Measurements from ENCODE around the gene SMG5.

SMG5 gene

GRCh38 chr1:156293895-156294294 lies 11.3 kb upstream of the SMG5 start:
- Histone ChIP-seq H3K9ac (ENCODE audit: low read depth, low read length) (no peak overlapping the region), H3K36me3 (ENCODE audit: control insufficient read depth, insufficient read depth, low read length) (peaks cover 8% of the 10 kb centered on the region), H3K4me1 (ENCODE audit: control insufficient read depth, insufficient read depth, low read length) (no peaks in the 10 kb centered on the region), H3K4me3 (ENCODE audit: low read depth, low read length) (no peak overlapping the region), H3K27me3 (ENCODE audit: control insufficient read depth, insufficient read depth, low read length) (no peaks in the 10 kb centered on the region), H3K9me3 (ENCODE audit: control insufficient read depth, insufficient read depth, low read length) (no peaks in the 10 kb centered on the region)

DNA sequence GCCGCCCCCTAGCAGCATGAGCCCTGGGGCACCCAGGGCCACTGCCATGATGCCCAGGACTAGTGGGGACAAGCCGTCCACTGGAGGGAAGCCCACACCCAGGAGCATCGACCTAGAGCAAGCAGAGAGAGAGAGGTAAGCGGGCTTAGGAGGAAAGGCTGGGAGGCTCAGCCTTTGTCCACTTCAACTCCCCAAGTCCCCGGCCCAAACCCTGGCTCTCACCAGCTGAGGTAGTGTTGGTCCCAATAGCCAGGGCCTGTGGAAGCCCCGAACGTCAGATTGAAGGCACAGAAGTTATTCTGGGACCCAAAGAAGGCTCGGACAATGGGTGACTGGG lies 10.4 kb upstream of the SMG5 start:
- peaks cover 8% of the 10 kb centered on the region for H3K36me3 ChIP-seq (ENCODE audit: control insufficient read depth, insufficient read depth, low read length)
- H3K9ac ChIP-seq (ENCODE audit: low read depth, low read length): no peak overlapping the region
- H3K4me3 ChIP-seq (ENCODE audit: low read depth, low read length): no peak overlapping the region
- no peaks in the 10 kb centered on the region for H3K4me1 ChIP-seq (ENCODE audit: control insufficient read depth, insufficient read depth, low read length)
- H3K27me3 ChIP-seq (ENCODE audit: control insufficient read depth, insufficient read depth, low read length): no peaks in the 10 kb centered on the region
- no peaks in the 10 kb centered on the region for H3K9me3 ChIP-seq (ENCODE audit: control insufficient read depth, insufficient read depth, low read length)

GRCh38 chr1:156291226-156292061 lies 8.8 kb upstream of the SMG5 start:
- Histone ChIP-seq H3K9ac (ENCODE audit: low read depth, low read length) (peak overlapping the region; percentile 88), H3K27me3 (ENCODE audit: control insufficient read depth, insufficient read depth, low read length) (no peaks in the 10 kb centered on the region), H3K4me3 (ENCODE audit: low read depth, low read length) (peak overlapping the region; percentile 92), H3K36me3 (ENCODE audit: control insufficient read depth, insufficient read depth, low read length) (peaks cover 8% of the 10 kb centered on the region), H3K4me1 (ENCODE audit: control insufficient read depth, insufficient read depth, low read length) (no peaks in the 10 kb centered on the region), H3K9me3 (ENCODE audit: control insufficient read depth, insufficient read depth, low read length) (no peaks in the 10 kb centered on the region)

DNA sequence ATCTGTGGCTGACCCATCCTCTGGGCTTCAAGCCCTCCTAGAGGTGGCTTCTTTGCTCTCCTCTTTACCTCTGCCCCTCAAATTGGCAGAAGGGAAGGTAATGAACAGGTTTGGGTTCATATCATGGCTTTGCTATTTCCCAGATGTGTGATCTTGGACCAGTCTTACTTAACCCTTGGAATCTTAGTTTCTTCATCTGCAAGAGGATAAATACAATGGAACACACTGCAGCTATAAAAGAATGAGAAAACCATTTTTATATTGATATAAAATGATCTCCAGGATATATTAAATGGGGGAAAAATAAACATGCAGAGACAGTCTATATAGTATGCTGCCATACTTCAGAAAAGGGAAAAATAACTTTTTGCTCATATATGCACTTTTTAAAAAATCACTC lies 7.2 kb upstream of the SMG5 start:
- H3K36me3 ChIP-seq (ENCODE audit: control insufficient read depth, insufficient read depth, low read length): peaks cover 12% of the 10 kb centered on the region
- H3K4me1 ChIP-seq (ENCODE audit: control insufficient read depth, insufficient read depth, low read length): no peaks in the 10 kb centered on the region
- H3K4me3 ChIP-seq (ENCODE audit: low read depth, low read length): no peak overlapping the region
- H3K9ac ChIP-seq (ENCODE audit: low read depth, low read length): no peak overlapping the region
- no peaks in the 10 kb centered on the region for H3K9me3 ChIP-seq (ENCODE audit: control insufficient read depth, insufficient read depth, low read length)
- H3K27me3 ChIP-seq (ENCODE audit: control insufficient read depth, insufficient read depth, low read length): no peaks in the 10 kb centered on the region

DNA sequence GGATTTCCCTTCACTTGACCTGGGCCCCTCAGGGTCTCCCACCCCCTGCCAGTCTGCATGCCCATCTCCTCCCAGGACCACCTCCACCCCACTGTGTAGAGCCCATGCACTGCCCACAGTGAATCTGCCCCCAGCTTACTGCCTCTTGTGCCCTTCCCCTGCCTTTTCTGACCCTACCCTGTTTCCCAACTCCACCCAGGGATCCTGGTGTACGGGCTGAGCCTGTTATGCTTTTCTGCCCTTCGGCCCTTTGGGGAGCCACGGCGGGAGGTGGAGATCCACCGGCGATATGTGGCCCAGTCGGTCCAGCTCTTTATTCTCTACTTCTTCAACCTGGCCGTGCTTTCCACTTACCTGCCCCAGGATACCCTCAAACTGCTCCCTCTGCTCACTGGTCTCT lies 3.4 kb upstream of the SMG5 start:
- Histone ChIP-seq H3K27me3 (ENCODE audit: control insufficient read depth, insufficient read depth, low read length) (no peaks in the 10 kb centered on the region), H3K9ac (ENCODE audit: low read depth, low read length) (no peak overlapping the region), H3K4me1 (ENCODE audit: control insufficient read depth, insufficient read depth, low read length) (peaks cover 10% of the 10 kb centered on the region), H3K36me3 (ENCODE audit: control insufficient read depth, insufficient read depth, low read length) (peaks cover 6% of the 10 kb centered on the region), H3K4me3 (ENCODE audit: low read depth, low read length) (no peak overlapping the region), H3K9me3 (ENCODE audit: control insufficient read depth, insufficient read depth, low read length) (no peaks in the 10 kb centered on the region)

DNA sequence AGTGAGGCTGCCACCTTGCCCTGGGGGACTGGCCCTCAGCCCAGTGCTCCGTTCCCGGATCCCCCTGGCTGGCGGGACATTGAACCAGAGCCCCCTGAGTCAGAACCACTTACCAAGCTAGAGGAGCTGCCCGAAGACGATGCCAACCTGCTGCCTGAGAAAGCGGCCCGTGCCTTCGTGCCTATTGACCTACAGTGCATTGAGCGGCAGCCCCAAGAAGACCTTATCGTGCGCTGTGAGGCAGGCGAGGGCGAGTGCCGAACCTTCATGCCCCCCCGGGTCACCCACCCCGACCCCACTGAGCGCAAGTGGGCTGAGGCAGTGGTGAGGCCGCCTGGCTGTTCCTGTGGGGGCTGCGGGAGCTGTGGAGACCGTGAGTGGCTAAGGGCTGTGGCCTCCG lies 2.8 kb upstream of the SMG5 start:
- Histone ChIP-seq H3K4me1 (ENCODE audit: control insufficient read depth, insufficient read depth, low read length) (peaks cover 10% of the 10 kb centered on the region), H3K9me3 (ENCODE audit: control insufficient read depth, insufficient read depth, low read length) (no peaks in the 10 kb centered on the region), H3K36me3 (ENCODE audit: control insufficient read depth, insufficient read depth, low read length) (peaks cover 6% of the 10 kb centered on the region), H3K27me3 (ENCODE audit: control insufficient read depth, insufficient read depth, low read length) (no peaks in the 10 kb centered on the region), H3K9ac (ENCODE audit: low read depth, low read length) (no peak overlapping the region), H3K4me3 (ENCODE audit: low read depth, low read length) (no peak overlapping the region)

- H3K27me3 ChIP-seq (ENCODE audit: control insufficient read depth, insufficient read depth, low read length): no peaks in the 10 kb centered on the region
- no peaks in the 10 kb centered on the region for H3K9me3 ChIP-seq (ENCODE audit: control insufficient read depth, insufficient read depth, low read length)
- no peak overlapping the region for H3K4me3 ChIP-seq (ENCODE audit: low read depth, low read length)
- peaks cover 9% of the 10 kb centered on the region for H3K36me3 ChIP-seq (ENCODE audit: control insufficient read depth, insufficient read depth, low read length)
- H3K9ac ChIP-seq (ENCODE audit: low read depth, low read length): no peak overlapping the region
- H3K4me1 ChIP-seq (ENCODE audit: control insufficient read depth, insufficient read depth, low read length): peaks cover 10% of the 10 kb centered on the region
Observed at GRCh38 chr1:156284757-156285156, 2.1 kb upstream of the SMG5 start.

DNA sequence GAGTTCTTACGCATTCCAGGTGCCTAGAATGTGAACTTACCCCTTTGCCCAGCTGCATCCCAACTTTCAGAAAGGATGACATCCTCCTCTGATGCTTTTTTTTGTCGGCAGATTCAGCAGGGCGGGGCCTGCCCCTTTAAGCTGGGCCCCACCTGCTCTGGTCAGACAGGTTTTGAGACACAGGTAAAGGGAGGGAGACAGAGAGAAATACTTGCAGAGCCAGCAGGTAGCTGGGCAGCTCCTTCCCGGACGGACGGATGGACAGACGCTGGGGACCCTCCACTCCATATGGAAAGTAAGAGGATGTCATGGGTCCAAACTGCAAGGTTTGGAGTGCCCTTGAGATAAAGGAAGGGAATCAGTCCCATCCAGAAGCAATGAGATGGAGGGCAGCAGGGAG lies 1.5 kb upstream of the SMG5 start, which contains the start of gene TMEM79:
TMEM79 (plus strand) TSS at position 214 of the 400 bp plus-strand sequence. CDS start 902 bp downstream, outside the sequence.
- Histone ChIP-seq H3K9me3 (ENCODE audit: control insufficient read depth, insufficient read depth, low read length) (no peaks in the 10 kb centered on the region), H3K36me3 (ENCODE audit: control insufficient read depth, insufficient read depth, low read length) (peaks cover 11% of the 10 kb centered on the region), H3K4me3 (ENCODE audit: low read depth, low read length) (peak within 1 kb of the TSS; percentile 83), H3K27me3 (ENCODE audit: control insufficient read depth, insufficient read depth, low read length) (no peaks in the 10 kb centered on the region), H3K4me1 (ENCODE audit: control insufficient read depth, insufficient read depth, low read length) (peaks cover 10% of the 10 kb centered on the region), H3K9ac (ENCODE audit: low read depth, low read length) (peak within 1 kb of the TSS; percentile 89)

DNA sequence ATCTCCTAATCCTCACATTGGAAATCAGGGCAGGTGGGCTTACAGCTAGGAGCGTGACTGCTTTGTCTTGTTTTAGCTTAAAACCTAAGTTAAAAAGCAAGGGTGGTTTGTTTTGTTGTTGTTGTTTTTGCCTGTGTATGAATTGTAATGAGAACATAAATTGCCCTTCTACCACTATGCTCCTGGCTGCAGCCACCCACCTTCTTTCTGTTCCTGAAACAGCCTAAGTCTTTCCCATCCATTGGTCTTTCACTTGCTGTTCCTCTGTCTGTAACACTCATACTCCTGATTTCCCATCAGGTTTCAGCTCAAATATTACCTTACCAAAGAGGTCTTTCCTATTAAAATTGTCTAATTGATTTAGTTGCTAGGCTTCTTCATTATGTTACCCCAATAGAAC lies 896 bp upstream of the SMG5 start:
- Histone ChIP-seq H3K9ac (ENCODE audit: low read depth, low read length) (peak overlapping the region; percentile 89), H3K4me1 (ENCODE audit: control insufficient read depth, insufficient read depth, low read length) (peaks cover 10% of the 10 kb centered on the region), H3K36me3 (ENCODE audit: control insufficient read depth, insufficient read depth, low read length) (peaks cover 15% of the 10 kb centered on the region), H3K9me3 (ENCODE audit: control insufficient read depth, insufficient read depth, low read length) (no peaks in the 10 kb centered on the region), H3K27me3 (ENCODE audit: control insufficient read depth, insufficient read depth, low read length) (no peaks in the 10 kb centered on the region), H3K4me3 (ENCODE audit: low read depth, low read length) (peak overlapping the region; percentile 83)

DNA sequence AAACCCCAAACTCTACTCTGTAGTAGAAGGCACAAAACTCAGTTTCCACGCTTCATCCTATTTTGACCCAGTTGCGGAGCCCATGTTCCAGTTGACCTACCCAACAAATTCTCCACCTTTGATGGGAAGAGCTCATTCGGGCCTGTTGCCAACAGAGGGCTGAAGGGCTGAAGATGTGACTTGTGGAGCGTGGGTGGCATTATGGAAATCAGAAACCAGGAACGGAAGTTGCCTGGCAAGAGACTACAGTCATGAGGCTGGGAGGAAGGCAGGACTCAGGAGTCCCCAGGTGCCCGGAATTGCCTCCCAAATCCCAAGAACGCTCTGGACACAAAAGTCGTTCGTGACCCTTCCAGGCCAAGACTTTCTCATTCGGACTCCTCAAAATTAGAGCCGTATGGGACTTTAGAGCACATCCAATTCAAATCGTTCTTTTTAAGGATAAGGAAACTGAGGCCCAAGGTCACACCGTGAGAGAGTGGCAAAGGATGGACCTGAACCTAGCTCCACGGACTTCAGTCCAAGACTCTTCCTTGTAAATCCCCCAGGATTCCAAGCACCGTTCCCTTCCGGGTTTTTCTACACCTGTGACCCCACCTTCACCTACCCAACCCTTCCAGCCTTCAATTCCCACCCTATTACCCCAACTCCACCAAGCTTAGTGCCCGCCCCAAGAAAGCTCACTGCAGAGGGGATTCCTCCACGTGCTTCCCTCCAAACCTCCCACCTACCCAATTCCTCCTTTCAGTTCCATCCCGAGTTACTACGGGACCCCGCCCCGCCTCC lies 739 bp downstream of the SMG5 start:
- Histone ChIP-seq H3K9me3 (ENCODE audit: control insufficient read depth, insufficient read depth, low read length) (no peaks in the 10 kb centered on the region), H3K4me3 (ENCODE audit: low read depth, low read length) (peak overlapping the region; percentile 83), H3K27me3 (ENCODE audit: control insufficient read depth, insufficient read depth, low read length) (no peaks in the 10 kb centered on the region), H3K9ac (ENCODE audit: low read depth, low read length) (peak overlapping the region; percentile 71), H3K4me1 (ENCODE audit: control insufficient read depth, insufficient read depth, low read length) (peaks cover 10% of the 10 kb centered on the region), H3K36me3 (ENCODE audit: control insufficient read depth, insufficient read depth, low read length) (peaks cover 30% of the 10 kb centered on the region)

- Histone ChIP-seq H3K36me3 (ENCODE audit: control insufficient read depth, insufficient read depth, low read length) (peaks cover 34% of the 10 kb centered on the region), H3K9me3 (ENCODE audit: control insufficient read depth, insufficient read depth, low read length) (no peaks in the 10 kb centered on the region), H3K4me3 (ENCODE audit: low read depth, low read length) (peak overlapping the region; percentile 83), H3K27me3 (ENCODE audit: control insufficient read depth, insufficient read depth, low read length) (no peaks in the 10 kb centered on the region), H3K4me1 (ENCODE audit: control insufficient read depth, insufficient read depth, low read length) (peaks cover 10% of the 10 kb centered on the region), H3K9ac (ENCODE audit: low read depth, low read length) (peak overlapping the region; percentile 71)
Observed at GRCh38 chr1:156281281-156281680, 1.3 kb downstream of the SMG5 start.

DNA sequence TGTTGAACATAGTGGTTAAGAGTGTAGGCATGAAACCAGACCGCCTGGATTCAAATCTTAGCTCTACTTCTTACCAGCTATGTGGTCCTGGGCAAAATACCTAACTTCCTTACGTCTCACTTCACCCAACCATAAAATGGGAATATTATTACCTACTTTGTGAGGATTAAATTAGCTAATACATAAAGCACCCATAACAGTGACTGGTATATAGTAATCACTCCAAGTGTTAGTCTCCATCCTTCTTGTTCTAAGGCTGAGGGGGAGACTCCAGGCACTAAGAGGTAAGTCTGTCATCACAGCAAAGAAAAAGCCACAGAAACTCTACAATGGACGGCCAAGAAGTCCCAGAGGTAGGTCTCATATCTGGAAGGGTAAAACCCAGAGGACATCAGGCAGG lies 2.8 kb downstream of the SMG5 start:
- Histone ChIP-seq H3K9me3 (ENCODE audit: control insufficient read depth, insufficient read depth, low read length) (no peaks in the 10 kb centered on the region), H3K9ac (ENCODE audit: low read depth, low read length) (no peak overlapping the region), H3K36me3 (ENCODE audit: control insufficient read depth, insufficient read depth, low read length) (peaks cover 41% of the 10 kb centered on the region), H3K27me3 (ENCODE audit: control insufficient read depth, insufficient read depth, low read length) (no peaks in the 10 kb centered on the region), H3K4me1 (ENCODE audit: control insufficient read depth, insufficient read depth, low read length) (peaks cover 10% of the 10 kb centered on the region), H3K4me3 (ENCODE audit: low read depth, low read length) (no peak overlapping the region)
